Panc1 (cell line): ENCODE data around the gene FNBP1L.

Experiments
- CTCF ChIP-seq: fragments of 450-650 bp; IDR thresholded peaks from 2 replicates; pipeline ENCODE4 v1.5.1; 2017; ENCODE audit warnings: mild to moderate bottlenecking
- POLR2AphosphoS5 ChIP-seq: IDR thresholded peaks from 2 replicates; pipeline ENCODE4 v1.6.1; 2012; ENCODE audit warnings: mild to moderate bottlenecking, low read depth, low read length, moderate library complexity

GRCh38 chr1:93399781-93400180, 48.1 kb upstream of the FNBP1L start:
- TF ChIP-seq CTCF (no peak), POLR2AphosphoS5 (no peak)
